Heart right ventricle (tissue), 16 donors: ENCODE data around the gene ZNF462. TPM values are rescaled to one million over a fixed set of nuclear protein-coding genes. Genes with fewer than 3 reads are reported as not detected.

ENCODE experiments used
- ATAC-seq, 8 donors: fragments of 200-7000 bp; cut with Tn5 transposase; one replicate each; pipeline ENCODE4 v1.9.1; 2020; ENCODE audit warnings: mild to moderate bottlenecking in 8 of 8, moderate library complexity in 8 of 8, moderate number of reproducible peaks in 1 of 8
- DNase-seq, 2 donors: peaks; one replicate each; pipeline ENCODE4 v3.0.0-alpha.2; 2020
- H3K27ac ChIP-seq, 10 donors: fragments of 200-600 bp; sonication (generic) in 2 of 10; one replicate each; pipeline versions ENCODE4 v1.5.0 to v1.8.0; 2020 to 2022; ENCODE audit warnings: mild to moderate bottlenecking in 3 of 10
- H3K27me3 ChIP-seq, 7 donors: fragments of 200-600 bp; one replicate each; pipeline ENCODE4 v1.8.0; 2021 to 2022; ENCODE audit warnings: mild to moderate bottlenecking in 2 of 7
- H3K36me3 ChIP-seq, 9 donors: fragments of 200-600 bp; sonication (generic) in 1 of 9; one replicate each; pipeline versions ENCODE4 v1.5.0 to v1.8.0; 2020 to 2022; ENCODE audit warnings: mild to moderate bottlenecking in 2 of 9
- H3K4me1 ChIP-seq, 9 donors: fragments of 200-600 bp; sonication (generic) in 1 of 9; one replicate each; pipeline versions ENCODE4 v1.5.0 to v1.8.0; 2020 to 2022; ENCODE audit warnings: mild to moderate bottlenecking in 4 of 9
- H3K4me3 ChIP-seq, 10 donors: fragments of 200-600 bp; sonication (generic) in 2 of 10; one replicate each; pipeline versions ENCODE4 v1.5.0 to v1.8.0; 2020 to 2022; ENCODE audit warnings: mild to moderate bottlenecking in 7 of 10, moderate library complexity in 2 of 10
- H3K9me3 ChIP-seq, 11 donors: fragments of 200-600 bp in 10 of 11; sonication (generic) in 2 of 11; one replicate each; pipeline versions ENCODE4 v1.5.0 to v1.8.0; 2013 to 2022; ENCODE audit warnings: mild to moderate bottlenecking in 2 of 11, control low read depth in 1 of 11, moderate library complexity in 1 of 11
- CTCF ChIP-seq, 9 donors: fragments of 200-600 bp; sonication (generic) in 2 of 9; IDR thresholded peaks; one replicate each; pipeline versions ENCODE4 v1.5.0 to v1.8.0; 2021 to 2022; ENCODE audit warnings: antibody characterized with exemption in 9 of 9, mild to moderate bottlenecking in 5 of 9, moderate library complexity in 1 of 9
- WGBS, 2 donors: extraction: QIAGEN DNeasy Blood & Tissue Kit; methylation state at CpG; one replicate each; pipeline ENCODE4 v1.1.7; 2013; ENCODE audit warnings: inconsistent platforms in 1 of 2; 5-methylcytosine and 5-hydroxymethylcytosine counted together
- intact Hi-C, 10 donors: fragments of 100-400 bp; cut with DNase I; formaldehyde crosslinking; loops; one replicate each; pipeline versions ENCODE4 v1.11.1 to v1.14.2; 2022
- polyA plus RNA-seq, 2 donors: library from polyadenylated mRNA; stranded (reverse); fragments of 200-250 nt; gene quantifications; one replicate each; pipeline ENCODE4 v1.2.3, GENCODE V29; 2013
- total RNA-seq, 10 donors: library from RNA; stranded (reverse); fragmentation: NEBNext Ultra II Directional in 3 of 10; extraction: Animal tissue kit (Norgen Biotek cat#: 25700) in 3 of 10; gene quantifications; one replicate each; pipeline versions ENCODE4 v1.2.1 to v1.2.4, GENCODE V29; 2021 to 2023
- donor health status: Arrhythmogenic right ventricular cardiomyopathy.
- donor health status: ischemic (EF 13 %, LVEDD 7.1; RV severe dilation, severe dysfunction).
- donor health status: healthy with polysubstance abuse.
- donor health status: DM: no; HTN: yes; CAD: no.
- donor health status: DM: no; HTN: no; CAD: no.
- donor health status: ischemic (EF 25% LVEDD 6.9; RV normal size, moderate dysfunction).
- donor health status: ischemic (EF 25% LVEDD 5.7; RV mildly dilated, moderate dysfunction).
- donor health status: healthy.
- donor health status: DM: yes; HTN: yes; CAD: no.
- donor health status: Ischemic cardiomyopathy.
- donor health status: ischemic (EF 35%, LVEDD 5.7; RV mildly dilated, moderate dysfunction).
- donor health status: nonischemic (EF 11% LVEDD 7.7; RV severe dilation, severe dysfunction).
- donor health status: DM: yes; HTN: yes; CAD: no.
- donor health status: PGD.
- donor health status: ischemic (EF 29% LVEDD 5.4; RV normal size, mild dysfunction).
- donor health status: nonischemic (EF 23%, LVEDD 6.1; RV moderate dilation, normal function).

The ZNF462 gene
- total and polyA plus RNA-seq, 12 donors = 1.9 to 47.7 (median 33.1) TPM

- 0% methylated on average over 25 to 32 of the region's 32 CpGs for WGBS, 2 donors
- peak overlapping the region; percentile 61 to 92 (median 90) for H3K27ac ChIP-seq
- H3K4me3 ChIP-seq = peak overlapping the region; percentile 58 to 87 (median 70)
- H3K36me3 ChIP-seq = no peaks in the 10 kb centered on the region
- TF ChIP-seq CTCF (IDR thresholded peaks at IDR 0.05) = no peak
- intact Hi-C loops = loop anchor here in 8 of 10 donors (2.0 to 10.0 kb wide), 10 partner anchors 53 to 957 kb away; no protein-coding TSS in a partner anchor
- H3K27me3 ChIP-seq = peaks cover 0 to 66% (median 0%) of the 10 kb centered on the region in 7 donors
- no peaks in the 10 kb centered on the region for H3K9me3 ChIP-seq
- ATAC-seq = peak in 7 of 8 donors; percentile 13 to 27 (median 16)
- H3K4me1 ChIP-seq = peaks cover 0 to 37% (median 24%) of the 10 kb centered on the region in 9 donors
- DNase-seq = peak; percentile 30 to 35
Observed at GRCh38 chr9:106862110-106862820, 701 bp upstream of the ZNF462 start.

- no peak for DNase-seq
- WGBS, 2 donors = 15 to 22% methylated on average over 9 to 11 of the region's 11 CpGs
- no peak for TF ChIP-seq CTCF (IDR thresholded peaks at IDR 0.05)
- H3K36me3 ChIP-seq = no peaks in the 10 kb centered on the region
- H3K4me1 ChIP-seq = peaks cover 2 to 60% (median 44%) of the 10 kb centered on the region in 9 donors
- peaks cover 0 to 50% (median 0%) of the 10 kb centered on the region in 7 donors for H3K27me3 ChIP-seq
- H3K27ac ChIP-seq = peak overlapping the region; percentile 75 to 92 (median 90)
- H3K9me3 ChIP-seq = no peaks in the 10 kb centered on the region
- H3K4me3 ChIP-seq = peak overlapping the region; percentile 58 to 87 (median 70)
- peak in 5 of 8 donors; percentile 1 to 6 (median 3) for ATAC-seq
- intact Hi-C loops = loop anchor here in 7 of 10 donors (5.0 to 10.0 kb wide), 10 partner anchors 50 to 960 kb away; no protein-coding TSS in a partner anchor
Observed at GRCh38 chr9:106864373-106865143, 1.6 kb downstream of the ZNF462 start.

- H3K36me3 ChIP-seq = no peaks in the 10 kb centered on the region
- H3K27me3 ChIP-seq = peaks cover 0 to 33% (median 0%) of the 10 kb centered on the region in 7 donors
- intact Hi-C loops = loop anchor here in 5 of 10 donors (5.0 to 10.0 kb wide), 9 partner anchors 49 to 961 kb away; no protein-coding TSS in a partner anchor
- H3K4me3 ChIP-seq = no peak overlapping the region
- TF ChIP-seq CTCF (IDR thresholded peaks at IDR 0.05) = no peak
- no peaks in the 10 kb centered on the region for H3K9me3 ChIP-seq
- 82 to 91% methylated on average over 1 of the region's 1 CpG for WGBS, 2 donors
- peak overlapping the region in 4 of 10 donors; percentile 1 to 92 (median 54) for H3K27ac ChIP-seq
- H3K4me1 ChIP-seq = peaks cover 6 to 69% (median 52%) of the 10 kb centered on the region in 9 donors
- DNase-seq (no peak), ATAC-seq (no peak)
Observed at GRCh38 chr9:106866243-106866642, 3.3 kb downstream of the ZNF462 start.

- H3K36me3 ChIP-seq = no peaks in the 10 kb centered on the region
- peak overlapping the region in 8 of 10 donors; percentile 1 to 81 (median 52) for H3K27ac ChIP-seq
- 75 to 81% methylated on average over 4 of the region's 4 CpGs for WGBS, 2 donors
- intact Hi-C loops = loop anchor here in 5 of 10 donors (5.0 to 10.0 kb wide), 9 partner anchors 48 to 962 kb away; no protein-coding TSS in a partner anchor
- no peaks in the 10 kb centered on the region for H3K9me3 ChIP-seq
- ATAC-seq = no peak
- DNase-seq = no peak
- peaks cover 6 to 79% (median 52%) of the 10 kb centered on the region in 9 donors for H3K4me1 ChIP-seq
- peaks cover 0 to 22% (median 0%) of the 10 kb centered on the region in 7 donors for H3K27me3 ChIP-seq
- H3K4me3 ChIP-seq = no peak overlapping the region
- no peak for TF ChIP-seq CTCF (IDR thresholded peaks at IDR 0.05)
Observed at GRCh38 chr9:106867286-106867685, 4.3 kb downstream of the ZNF462 start.
